GM12878 (cell line): Measurements from ENCODE around the gene COL9A3.

ENCODE experiments used
- MAX ChIP-seq: IDR thresholded peaks from 2 replicates; pipeline ENCODE4 v1.6.1; 2012; ENCODE audit warnings: low read depth, low read length, improper control_type of control experiment
- NR2C2 ChIP-seq: IDR thresholded peaks from 2 replicates; pipeline ENCODE4 v1.6.1; 2011; ENCODE audit warnings: borderline replicate concordance, low read depth; ENCODE audit not compliant: control insufficient read depth, insufficient read length

GRCh38 chr20:62882426-62882825 lies 65.6 kb downstream of the COL9A3 start:
- TF ChIP-seq NR2C2 (no peak), MAX (no peak)
